Left ventricle myocardium inferior (tissue), 1 donor: ENCODE measurements around the gene RGP1. TPM values are rescaled to one million over a fixed set of nuclear protein-coding genes. Genes with fewer than 3 reads are reported as not detected.

Source experiments
- DNase-seq: peaks from one replicate; pipeline ENCODE4 v3.0.0-alpha.2; 2020
- H3K27ac ChIP-seq: fragments of 200-600 bp; replicated peaks from 2 replicates; pipeline ENCODE4 v1.8.0; 2021
- H3K27me3 ChIP-seq: fragments of 200-600 bp; 2 replicates; pipeline ENCODE4 v1.8.0; 2021; ENCODE audit warnings: low read depth
- H3K36me3 ChIP-seq: fragments of 200-600 bp; 2 replicates; pipeline ENCODE4 v1.8.0; 2021
- H3K4me1 ChIP-seq: fragments of 200-600 bp; 2 replicates; pipeline ENCODE4 v1.8.0; 2021
- H3K4me3 ChIP-seq: fragments of 200-600 bp; 2 replicates; pipeline ENCODE4 v1.8.0; 2021; ENCODE audit warnings: mild to moderate bottlenecking, moderate library complexity
- H3K9me3 ChIP-seq: fragments of 200-600 bp; replicated peaks from 2 replicates; pipeline ENCODE4 v1.8.0; 2021
- intact Hi-C: fragments of 100-400 bp; cut with micrococcal nuclease; formaldehyde crosslinking; loops from one replicate; pipeline ENCODE4 v1.11.0; 2022
- total RNA-seq: library from RNA; stranded (reverse); fragmentation: NEBNext Ultra II Directional; extraction: Animal tissue kit (Norgen Biotek cat#: 25700); gene quantifications from one replicate; pipeline ENCODE4 v1.2.1, GENCODE V29; 2021
- TF ChIP-seq, protein P1 (sequence below): fragments of 200-600 bp; IDR thresholded peaks from 2 replicates; pipeline ENCODE4 v1.8.0; 2021; ENCODE audit warnings: antibody characterized with exemption, mild to moderate bottlenecking, borderline replicate concordance
- donor health status: DM: no; HTN: yes; CAD: no; lungs with severe emphysema.

Gene RGP1
- total RNA-seq, 1 donor from 2014 or later = 30.2 TPM

DNA sequence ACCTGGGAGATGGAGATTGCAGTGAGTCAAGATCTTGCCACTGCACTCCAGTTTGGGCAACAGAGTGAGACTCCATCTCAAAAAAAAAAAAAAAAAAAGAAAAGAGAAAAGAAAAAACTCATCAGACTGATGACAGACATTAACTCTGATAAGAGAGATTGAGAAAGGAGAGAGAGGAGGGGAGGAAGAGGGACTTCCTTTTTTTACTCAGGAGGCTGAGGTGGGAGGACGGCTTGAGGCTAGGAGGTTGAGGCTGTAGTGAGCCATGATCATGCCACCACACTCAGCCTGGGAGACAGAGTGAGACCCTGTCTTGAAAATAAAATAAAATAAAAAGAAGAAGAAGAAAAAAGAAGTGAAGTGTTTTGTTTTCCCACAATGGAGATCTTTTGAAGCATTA, 14.7 kb downstream of the RGP1 start:
- intact Hi-C loops = no loop called here
- Histone ChIP-seq H3K27me3 (no peaks in the 10 kb centered on the region), H3K36me3 (no peaks in the 10 kb centered on the region), H3K4me1 (peaks cover 2% of the 10 kb centered on the region), H3K4me3 (no peak overlapping the region), H3K27ac (no peak overlapping the region), H3K9me3 (no peaks in the 10 kb centered on the region)
- TF ChIP-seq, protein P1, sequence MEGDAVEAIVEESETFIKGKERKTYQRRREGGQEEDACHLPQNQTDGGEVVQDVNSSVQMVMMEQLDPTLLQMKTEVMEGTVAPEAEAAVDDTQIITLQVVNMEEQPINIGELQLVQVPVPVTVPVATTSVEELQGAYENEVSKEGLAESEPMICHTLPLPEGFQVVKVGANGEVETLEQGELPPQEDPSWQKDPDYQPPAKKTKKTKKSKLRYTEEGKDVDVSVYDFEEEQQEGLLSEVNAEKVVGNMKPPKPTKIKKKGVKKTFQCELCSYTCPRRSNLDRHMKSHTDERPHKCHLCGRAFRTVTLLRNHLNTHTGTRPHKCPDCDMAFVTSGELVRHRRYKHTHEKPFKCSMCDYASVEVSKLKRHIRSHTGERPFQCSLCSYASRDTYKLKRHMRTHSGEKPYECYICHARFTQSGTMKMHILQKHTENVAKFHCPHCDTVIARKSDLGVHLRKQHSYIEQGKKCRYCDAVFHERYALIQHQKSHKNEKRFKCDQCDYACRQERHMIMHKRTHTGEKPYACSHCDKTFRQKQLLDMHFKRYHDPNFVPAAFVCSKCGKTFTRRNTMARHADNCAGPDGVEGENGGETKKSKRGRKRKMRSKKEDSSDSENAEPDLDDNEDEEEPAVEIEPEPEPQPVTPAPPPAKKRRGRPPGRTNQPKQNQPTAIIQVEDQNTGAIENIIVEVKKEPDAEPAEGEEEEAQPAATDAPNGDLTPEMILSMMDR = no peak
- no peak for DNase-seq

DNA sequence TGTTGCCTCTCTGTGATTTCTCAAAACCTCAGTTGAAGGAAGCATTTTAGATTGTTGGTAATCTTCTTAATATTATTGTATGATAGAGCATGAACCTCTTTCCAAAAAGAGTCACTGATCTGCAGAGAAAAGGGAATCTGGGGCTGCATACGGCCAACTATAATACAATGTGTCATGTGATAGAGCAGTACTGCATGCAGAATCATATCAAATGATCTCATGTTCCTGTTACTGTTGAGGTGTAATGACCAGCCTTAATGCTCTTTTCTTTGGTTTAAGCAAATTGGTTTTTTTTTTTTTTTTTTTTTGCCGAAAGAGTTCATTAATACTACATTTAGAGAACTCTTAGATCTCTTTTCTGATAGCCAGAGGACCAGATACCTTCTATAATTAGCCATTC, 17.9 kb downstream of the RGP1 start:
- Histone ChIP-seq H3K4me3 (no peak overlapping the region), H3K27me3 (no peaks in the 10 kb centered on the region), H3K36me3 (no peaks in the 10 kb centered on the region), H3K9me3 (no peaks in the 10 kb centered on the region), H3K27ac (no peak overlapping the region), H3K4me1 (peaks cover 22% of the 10 kb centered on the region)
- intact Hi-C loops = no loop called here
- no peak for DNase-seq
- TF ChIP-seq, protein P1 = no peak

GRCh38 chr9:35767458-35767857, 18.4 kb downstream of the RGP1 start:
- intact Hi-C loops = no loop called here
- Histone ChIP-seq H3K4me3 (no peak overlapping the region), H3K4me1 (peaks cover 26% of the 10 kb centered on the region), H3K27me3 (no peaks in the 10 kb centered on the region), H3K27ac (no peak overlapping the region), H3K36me3 (no peaks in the 10 kb centered on the region), H3K9me3 (no peaks in the 10 kb centered on the region)
- no peak for DNase-seq
- TF ChIP-seq, protein P1 = no peak

DNA sequence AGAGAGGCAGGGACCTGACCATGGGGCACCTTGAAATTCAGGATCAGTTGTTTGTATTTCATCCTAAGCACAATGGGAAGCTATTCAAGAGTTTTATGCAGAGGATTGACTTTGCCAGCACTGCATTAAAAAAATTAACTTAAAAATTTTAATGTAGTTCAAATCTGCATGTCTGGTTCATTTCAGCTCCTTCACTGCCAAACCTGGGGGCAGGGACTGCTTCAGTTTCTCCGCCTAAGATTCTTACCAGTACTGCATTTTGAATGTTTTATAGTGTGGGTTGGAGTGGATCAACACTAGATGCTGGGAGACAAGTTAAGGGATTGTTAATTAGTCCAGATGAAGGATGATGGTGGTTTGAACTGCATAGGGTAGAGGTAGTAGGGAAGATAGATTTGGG, 20.7 kb downstream of the RGP1 start:
- no peak overlapping the region for H3K27ac ChIP-seq
- peaks cover 26% of the 10 kb centered on the region for H3K4me1 ChIP-seq
- no peaks in the 10 kb centered on the region for H3K9me3 ChIP-seq
- no peaks in the 10 kb centered on the region for H3K27me3 ChIP-seq
- H3K4me3 ChIP-seq = no peak overlapping the region
- H3K36me3 ChIP-seq = no peaks in the 10 kb centered on the region
- TF ChIP-seq, protein P1 = no peak
- no peak for DNase-seq
- intact Hi-C loops = no loop called here

DNA sequence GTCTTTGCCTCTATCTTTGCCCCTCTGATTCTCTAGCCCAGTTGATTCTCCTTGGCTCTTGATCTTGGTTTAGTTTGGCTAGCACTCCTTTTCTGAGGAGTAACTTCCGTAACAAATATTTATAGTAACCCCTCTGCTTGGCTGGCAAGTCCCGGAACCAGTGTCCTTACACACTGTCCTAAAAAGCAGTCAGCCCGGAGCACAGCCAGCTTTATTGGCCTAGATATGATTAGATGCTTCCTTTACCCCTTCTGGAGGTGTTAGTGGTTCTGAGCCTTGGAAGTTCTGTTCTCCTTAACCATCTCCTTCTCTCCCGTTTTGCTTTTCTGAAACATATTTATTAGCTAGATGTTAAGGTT, 22.0 kb downstream of the RGP1 start:
- Histone ChIP-seq H3K27me3 (no peaks in the 10 kb centered on the region), H3K4me3 (peak overlapping the region; percentile 26), H3K27ac (peak overlapping the region; percentile 74), H3K4me1 (peaks cover 34% of the 10 kb centered on the region), H3K36me3 (no peaks in the 10 kb centered on the region), H3K9me3 (no peaks in the 10 kb centered on the region)
- DNase-seq = peak; percentile 54
- intact Hi-C loops = no loop called here
- TF ChIP-seq, protein P1 = no peak

DNA sequence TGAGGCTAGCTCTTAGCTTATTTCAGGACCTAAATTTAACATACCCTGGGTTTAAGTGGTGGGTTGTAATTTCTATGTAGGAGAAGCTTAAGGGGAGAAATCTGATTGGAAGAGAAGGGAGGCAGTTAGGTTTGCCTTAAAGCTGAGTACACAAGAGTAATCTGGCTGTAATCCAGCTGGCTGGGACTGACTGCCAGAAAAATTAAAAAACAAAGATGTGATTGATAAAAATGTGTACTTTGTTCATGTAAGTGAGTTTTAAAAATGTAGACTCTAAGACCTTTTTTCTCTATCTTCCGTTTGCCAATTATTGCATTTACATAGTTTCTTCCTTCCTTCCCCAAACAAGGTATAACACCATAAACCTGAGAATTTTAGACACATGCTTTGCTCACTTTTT, 22.4 kb downstream of the RGP1 start:
- H3K27ac ChIP-seq = peak overlapping the region; percentile 74
- H3K9me3 ChIP-seq = no peaks in the 10 kb centered on the region

More for the DNA sequence above, 22.4 kb downstream of the RGP1 start:
- no peaks in the 10 kb centered on the region for H3K36me3 ChIP-seq
- DNase-seq = no peak
- peak overlapping the region; percentile 26 for H3K4me3 ChIP-seq
- no peaks in the 10 kb centered on the region for H3K27me3 ChIP-seq
- intact Hi-C loops = no loop called here
- TF ChIP-seq, protein P1 = no peak
- H3K4me1 ChIP-seq = peaks cover 34% of the 10 kb centered on the region
